Subcutaneous adipose tissue (tissue), 4 donors: ENCODE data around the gene TMCO2. TPM values are rescaled to one million over a fixed set of nuclear protein-coding genes. Genes with fewer than 3 reads are reported as not detected.

Source experiments
- total RNA-seq, 4 donors: library from RNA; depleted of rRNA; stranded (reverse); fragments of >200 nt; gene quantifications; one replicate each; pipeline ENCODE4 v1.1.0, GENCODE V29; 2016
- TF ChIP-seq, protein P1 (sequence below): fragments of 450-650 bp; IDR thresholded peaks from one replicate; pipeline ENCODE4 v1.5.1; 2016; ENCODE audit warnings: low read depth, mild to moderate bottlenecking, control low read depth, antibody characterized with exemption, moderate library complexity

Gene TMCO2
- total RNA-seq, 4 donors from 2014 or later, result not detected

- TF ChIP-seq, protein P1, sequence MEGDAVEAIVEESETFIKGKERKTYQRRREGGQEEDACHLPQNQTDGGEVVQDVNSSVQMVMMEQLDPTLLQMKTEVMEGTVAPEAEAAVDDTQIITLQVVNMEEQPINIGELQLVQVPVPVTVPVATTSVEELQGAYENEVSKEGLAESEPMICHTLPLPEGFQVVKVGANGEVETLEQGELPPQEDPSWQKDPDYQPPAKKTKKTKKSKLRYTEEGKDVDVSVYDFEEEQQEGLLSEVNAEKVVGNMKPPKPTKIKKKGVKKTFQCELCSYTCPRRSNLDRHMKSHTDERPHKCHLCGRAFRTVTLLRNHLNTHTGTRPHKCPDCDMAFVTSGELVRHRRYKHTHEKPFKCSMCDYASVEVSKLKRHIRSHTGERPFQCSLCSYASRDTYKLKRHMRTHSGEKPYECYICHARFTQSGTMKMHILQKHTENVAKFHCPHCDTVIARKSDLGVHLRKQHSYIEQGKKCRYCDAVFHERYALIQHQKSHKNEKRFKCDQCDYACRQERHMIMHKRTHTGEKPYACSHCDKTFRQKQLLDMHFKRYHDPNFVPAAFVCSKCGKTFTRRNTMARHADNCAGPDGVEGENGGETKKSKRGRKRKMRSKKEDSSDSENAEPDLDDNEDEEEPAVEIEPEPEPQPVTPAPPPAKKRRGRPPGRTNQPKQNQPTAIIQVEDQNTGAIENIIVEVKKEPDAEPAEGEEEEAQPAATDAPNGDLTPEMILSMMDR, result no peak
These were observed 2.1 kb upstream of the TMCO2 start for GRCh38 chr1:40245686-40246085.

- TF ChIP-seq, protein P1, result no peak
These were observed 675 bp downstream of the TMCO2 start for GRCh38 chr1:40248412-40248811.

- TF ChIP-seq, protein P1, result no peak
These were observed 3.7 kb downstream of the TMCO2 start for GRCh38 chr1:40251456-40251855.

DNA sequence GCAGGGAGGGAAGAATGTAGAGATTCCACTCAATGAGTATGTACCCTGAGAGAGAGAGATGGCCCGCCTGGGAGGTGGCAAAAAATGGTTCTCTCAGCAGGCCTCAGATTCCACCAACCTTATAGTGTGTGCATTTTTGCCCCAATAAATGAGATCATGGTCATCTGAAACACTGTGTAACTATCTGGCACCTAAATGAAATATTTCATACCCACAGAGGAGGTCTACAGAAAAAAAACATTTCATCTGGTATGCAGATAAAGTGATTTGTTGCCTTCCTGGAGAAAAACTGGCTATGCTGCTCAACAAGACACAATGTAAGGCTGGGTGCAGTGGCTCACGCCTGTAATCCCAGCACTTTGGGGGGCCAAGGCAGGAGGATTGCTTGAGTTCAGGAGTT lies 4.9 kb downstream of the TMCO2 start:
- TF ChIP-seq, protein P1, result no peak

- TF ChIP-seq, protein P1, result no peak
These were observed 7.5 kb downstream of the TMCO2 start for GRCh38 chr1:40255231-40255630.

GRCh38 chr1:40256401-40257084 lies 8.8 kb downstream of the TMCO2 start:
- TF ChIP-seq, protein P1, result no peak

DNA sequence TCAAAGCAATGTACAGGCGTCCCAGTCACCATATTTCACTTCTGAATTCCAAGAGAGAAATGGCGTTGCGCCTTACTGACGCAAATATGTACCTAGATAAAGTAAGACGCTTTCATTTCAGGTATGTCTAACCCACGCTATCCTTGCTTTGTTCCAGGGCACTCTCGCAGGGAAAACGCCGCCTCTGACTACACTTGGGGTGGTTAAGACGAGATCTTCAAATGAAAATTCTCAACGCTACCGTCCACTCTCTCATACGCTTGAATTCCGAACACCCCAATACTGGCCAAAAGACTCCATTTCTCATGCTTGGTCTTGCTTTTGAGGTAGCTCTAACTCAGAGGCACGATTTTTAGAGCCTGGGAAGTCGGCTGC lies 9.6 kb downstream of the TMCO2 start:
- TF ChIP-seq, protein P1, result no peak
